Neuronal stem cell (in vitro differentiated cells): ENCODE measurements around the gene ARHGAP42.

Experiments
- DNase-seq: peaks from one replicate; pipeline ENCODE4 v3.0.0-alpha.2; 2013; ENCODE audit warnings: low spot score
- H2AFZ ChIP-seq: one replicate; pipeline ENCODE4 v1.6.1; 2013; ENCODE audit warnings: mild to moderate bottlenecking, low read length, inconsistent platforms
- H2AK5ac ChIP-seq: 2 replicates; pipeline ENCODE4 v1.6.1; 2013; ENCODE audit warnings: low read depth, mild to moderate bottlenecking, inconsistent platforms, low read length, moderate library complexity, mixed read lengths
- H2BK120ac ChIP-seq: 2 replicates; pipeline ENCODE4 v1.6.1; 2013; ENCODE audit warnings: low read depth, mild to moderate bottlenecking, inconsistent platforms, low read length, moderate library complexity, mixed read lengths
- H2BK12ac ChIP-seq: one replicate; pipeline ENCODE4 v1.6.1; 2013; ENCODE audit warnings: low read length, inconsistent platforms
- H2BK15ac ChIP-seq: 2 replicates; pipeline ENCODE4 v1.6.1; 2013; ENCODE audit warnings: mild to moderate bottlenecking, low read length, inconsistent platforms, mixed read lengths
- H2BK5ac ChIP-seq: one replicate; pipeline ENCODE4 v1.6.1; 2013; ENCODE audit warnings: inconsistent platforms, mild to moderate bottlenecking, low read length, moderate library complexity
- H3K14ac ChIP-seq: one replicate; pipeline ENCODE4 v1.6.1; 2013; ENCODE audit warnings: low read length, inconsistent platforms
- H3K18ac ChIP-seq: 2 replicates; pipeline ENCODE4 v1.6.1; 2013; ENCODE audit warnings: low read length, inconsistent platforms
- H3K23ac ChIP-seq: 2 replicates; pipeline ENCODE4 v1.6.1; 2013; ENCODE audit warnings: low read depth, mild to moderate bottlenecking, mixed read lengths, low read length, inconsistent platforms; ENCODE audit not compliant: poor library complexity
- H3K27ac ChIP-seq: replicated peaks from 3 replicates; pipeline ENCODE4 v1.5.1; 2013; ENCODE audit warnings: low read length, inconsistent platforms
- H3K27me3 ChIP-seq, 3 experiments: 2 replicates each; pipeline ENCODE4 v1.6.1; 2013; ENCODE audit warnings: low read length in 3 of 3, mild to moderate bottlenecking in 2 of 3, inconsistent platforms in 1 of 3, low read depth in 1 of 3, mixed read lengths in 1 of 3, moderate library complexity in 1 of 3; ENCODE audit not compliant: control insufficient read depth in 3 of 3, insufficient read depth in 3 of 3
- H3K36me3 ChIP-seq, 2 donors: replicated peaks in 1 of 2; 2 replicates each; pipeline ENCODE4 v1.6.1; 2013; ENCODE audit warnings: low read length in 2 of 2; ENCODE audit not compliant: control insufficient read depth in 2 of 2, insufficient read depth in 2 of 2
- H3K4ac ChIP-seq: 2 replicates; pipeline ENCODE4 v1.6.1; 2013; ENCODE audit warnings: inconsistent platforms, mild to moderate bottlenecking, low read length, moderate library complexity
- H3K4me1 ChIP-seq, 2 donors: 1 replicate in 1 of 2; 2 replicates in 1 of 2; pipeline ENCODE4 v1.6.1; 2013; ENCODE audit warnings: low read length in 2 of 2, low read depth in 1 of 2; ENCODE audit not compliant: control insufficient read depth in 2 of 2, insufficient read depth in 1 of 2
- H3K4me2 ChIP-seq: one replicate; pipeline ENCODE4 v1.6.1; 2013; ENCODE audit warnings: mild to moderate bottlenecking, low read length, inconsistent platforms; ENCODE audit not compliant: insufficient read depth, poor library complexity, severe bottlenecking
- H3K4me3 ChIP-seq, 2 donors: 2 replicates each; pipeline ENCODE4 v1.5.1; 2013; ENCODE audit warnings: low read length in 2 of 2, mild to moderate bottlenecking in 2 of 2, inconsistent platforms in 1 of 2, moderate library complexity in 1 of 2
- H3K79me1 ChIP-seq: one replicate; pipeline ENCODE4 v1.6.1; 2013; ENCODE audit warnings: low read depth, mild to moderate bottlenecking, inconsistent platforms, low read length, moderate library complexity
- H3K9ac ChIP-seq: one replicate; pipeline ENCODE4 v1.6.1; 2013; ENCODE audit warnings: mild to moderate bottlenecking, low read depth, low read length, inconsistent platforms; ENCODE audit not compliant: poor library complexity
- H3K9me3 ChIP-seq, 2 donors: replicated peaks in 1 of 2; 2 replicates each; pipeline versions ENCODE3 to v1.6.1; 2013; ENCODE audit warnings: low read length in 2 of 2, mild to moderate bottlenecking in 2 of 2, inconsistent platforms in 1 of 2, low read depth in 1 of 2, mixed read lengths in 1 of 2, moderate library complexity in 1 of 2; ENCODE audit not compliant: control insufficient read depth in 2 of 2, insufficient read depth in 1 of 2
- H4K8ac ChIP-seq: one replicate; pipeline ENCODE4 v1.6.1; 2013; ENCODE audit warnings: low read depth, mild to moderate bottlenecking, inconsistent platforms, low read length, moderate library complexity
- H4K91ac ChIP-seq: one replicate; pipeline ENCODE4 v1.6.1; 2013; ENCODE audit warnings: low read length, low read depth, mild to moderate bottlenecking, inconsistent platforms; ENCODE audit not compliant: poor library complexity
- WGBS, 2 donors: extraction: QIAGEN DNeasy Blood & Tissue Kit; methylation state at CpG; one replicate each; pipeline ENCODE4 v1.1.7; 2013; ENCODE audit warnings: missing lambda C conversion rate in 2 of 2, mixed read lengths in 1 of 2; ENCODE audit not compliant: insufficient read length in 2 of 2, insufficient replicate concordance in 1 of 2; ENCODE audit errors: extremely low coverage in 2 of 2; 5-methylcytosine and 5-hydroxymethylcytosine counted together

The ARHGAP42 gene

DNA sequence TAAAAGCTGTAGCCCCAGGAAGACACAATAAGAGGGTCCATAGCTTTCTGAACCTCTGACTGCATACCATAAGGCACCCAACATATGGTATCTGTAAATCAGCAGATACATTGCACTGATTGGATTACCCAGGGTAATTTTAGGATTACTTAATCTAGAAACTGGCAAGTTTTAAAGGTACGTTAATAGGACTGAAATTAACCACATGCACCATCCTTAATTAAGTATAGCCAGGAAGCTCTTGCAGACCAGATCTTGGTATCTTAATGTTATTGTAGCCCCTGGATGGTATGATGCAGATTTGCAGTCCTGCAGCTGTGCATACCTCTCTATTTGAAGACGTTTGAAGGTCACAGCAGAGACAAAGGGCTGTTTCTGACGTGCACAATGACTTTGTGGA is 72.8 kb downstream of the ARHGAP42 start:
- H2BK15ac ChIP-seq = no peak overlapping the region
- H4K8ac ChIP-seq = no peak overlapping the region
- H3K23ac ChIP-seq = no peak overlapping the region
- H3K18ac ChIP-seq = no peak overlapping the region
- H3K4me1 ChIP-seq = peaks cover 0 to 2% of the 10 kb centered on the region in 2 donors
- H2AFZ ChIP-seq = no peak overlapping the region
- no peak overlapping the region for H2BK5ac ChIP-seq
- no CpG with 5 or more reads among the region's 3 CpGs for WGBS, 2 donors
- H3K27me3 ChIP-seq = no peaks in the 10 kb centered on the region
- no peaks in the 10 kb centered on the region for H3K36me3 ChIP-seq
- no peak overlapping the region for H3K4ac ChIP-seq
- H2AK5ac ChIP-seq = no peak overlapping the region
- H3K27ac ChIP-seq = no peak overlapping the region
- no peak overlapping the region for H3K9ac ChIP-seq
- H3K14ac ChIP-seq = no peak overlapping the region
- H3K9me3 ChIP-seq = no peaks in the 10 kb centered on the region
- no peaks in the 10 kb centered on the region for H3K79me1 ChIP-seq
- no peak overlapping the region for H3K4me3 ChIP-seq
- H3K4me2 ChIP-seq = no peak overlapping the region
- no peak overlapping the region for H2BK120ac ChIP-seq
- no peak for DNase-seq
- H2BK12ac ChIP-seq = no peak overlapping the region
- no peak overlapping the region for H4K91ac ChIP-seq

DNA sequence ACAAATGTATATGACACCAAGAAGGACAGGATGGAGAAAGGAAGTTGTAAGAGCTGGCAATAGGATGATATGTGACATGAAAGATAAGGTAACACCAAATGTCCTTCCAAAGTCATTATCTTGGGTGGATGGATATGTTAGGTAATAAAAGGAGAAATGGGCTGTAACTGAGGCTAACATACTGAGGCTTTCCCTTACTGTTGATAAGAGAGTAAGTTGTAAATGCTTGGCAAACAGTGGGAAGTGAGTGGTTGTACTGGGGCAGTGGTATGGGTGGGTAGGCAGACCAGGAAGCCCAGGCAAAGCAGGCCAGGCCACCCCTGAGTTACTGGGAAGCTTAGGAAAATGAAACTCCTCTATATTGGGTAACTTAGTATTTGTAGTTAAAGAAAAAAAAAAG is 73.7 kb downstream of the ARHGAP42 start:
- no peak overlapping the region for H3K27ac ChIP-seq

DNA sequence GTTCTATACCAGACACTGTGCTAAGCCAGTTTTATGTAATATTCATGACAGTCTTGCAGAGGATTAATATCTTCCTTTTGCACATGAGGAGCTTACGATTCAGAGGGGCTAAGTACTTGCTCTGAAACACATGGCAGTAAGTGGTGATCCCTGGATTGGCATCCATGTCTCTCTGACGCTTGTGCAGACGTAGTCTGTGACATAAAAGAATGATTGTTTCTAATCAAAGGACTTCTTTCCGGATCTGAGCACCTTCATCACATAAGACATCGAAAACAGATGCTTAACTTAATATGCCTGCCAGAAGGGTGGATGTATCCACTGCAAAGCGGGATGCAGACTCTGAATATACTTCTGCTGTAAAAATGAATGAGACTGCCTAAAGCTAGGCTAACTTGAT is 74.8 kb downstream of the ARHGAP42 start:
- Histone ChIP-seq H2BK15ac (no peak overlapping the region), H2BK5ac (no peak overlapping the region), H3K9ac (no peak overlapping the region), H2BK120ac (no peak overlapping the region), H3K9me3 (no peaks in the 10 kb centered on the region), H3K23ac (no peak overlapping the region), H3K36me3 (no peaks in the 10 kb centered on the region), H3K4me3 (no peak overlapping the region), H3K4me1 (peaks cover 1 to 2% of the 10 kb centered on the region in 2 donors), H2AFZ (no peak overlapping the region), H3K4ac (no peak overlapping the region), H2AK5ac (no peak overlapping the region), H4K91ac (no peak overlapping the region), H3K79me1 (no peaks in the 10 kb centered on the region), H3K27me3 (no peaks in the 10 kb centered on the region), H3K4me2 (no peak overlapping the region), H2BK12ac (no peak overlapping the region), H3K14ac (no peak overlapping the region), H3K27ac (no peak overlapping the region), H4K8ac (no peak overlapping the region), H3K18ac (no peak overlapping the region)
- DNase-seq = no peak
- WGBS, 2 donors = no CpG with 5 or more reads among the region's 6 CpGs

More for the DNA sequence above, 73.7 kb downstream of the ARHGAP42 start:
- no peak overlapping the region for H2BK12ac ChIP-seq
- DNase-seq = no peak
- H2AK5ac ChIP-seq = no peak overlapping the region
- H3K4ac ChIP-seq = no peak overlapping the region
- no peak overlapping the region for H4K91ac ChIP-seq
- H3K14ac ChIP-seq = no peak overlapping the region
- no peak overlapping the region for H3K4me2 ChIP-seq
- H3K18ac ChIP-seq = no peak overlapping the region
- H3K23ac ChIP-seq = no peak overlapping the region
- H3K79me1 ChIP-seq = no peaks in the 10 kb centered on the region
- no peak overlapping the region for H4K8ac ChIP-seq
- H2BK120ac ChIP-seq = no peak overlapping the region
- no peaks in the 10 kb centered on the region for H3K9me3 ChIP-seq
- no peaks in the 10 kb centered on the region for H3K27me3 ChIP-seq
- H3K9ac ChIP-seq = no peak overlapping the region
- H2BK5ac ChIP-seq = no peak overlapping the region
- H3K4me1 ChIP-seq = peaks cover 0 to 2% of the 10 kb centered on the region in 2 donors
- no peak overlapping the region for H2AFZ ChIP-seq
- no peak overlapping the region for H3K4me3 ChIP-seq
- H3K36me3 ChIP-seq = no peaks in the 10 kb centered on the region
- no peak overlapping the region for H2BK15ac ChIP-seq

DNA sequence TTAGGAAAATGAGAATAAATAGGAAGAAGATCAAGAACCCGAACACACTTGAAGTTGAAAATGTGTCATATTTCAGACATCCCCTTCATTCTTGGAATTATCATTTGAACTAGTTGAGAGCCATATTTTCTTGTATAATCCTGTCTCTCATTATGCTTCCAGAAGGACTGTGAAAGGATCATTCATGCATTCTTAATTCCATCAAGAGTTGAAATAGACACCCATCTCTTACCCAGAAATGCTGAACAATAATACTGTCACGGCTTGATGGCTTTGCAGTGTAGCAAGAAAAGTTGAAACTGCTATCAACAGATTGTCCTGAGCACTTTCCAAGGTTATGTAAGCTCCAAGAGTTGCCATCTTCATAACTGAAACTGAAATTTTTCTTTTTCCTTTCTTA is 79.7 kb downstream of the ARHGAP42 start:
- no CpG with 5 or more reads among the region's 2 CpGs for WGBS, 2 donors

More for the DNA sequence above, 79.7 kb downstream of the ARHGAP42 start:
- Histone ChIP-seq H3K27me3 (no peaks in the 10 kb centered on the region), H3K36me3 (no peaks in the 10 kb centered on the region), H3K18ac (no peak overlapping the region), H2BK120ac (no peak overlapping the region), H2BK5ac (no peak overlapping the region), H4K8ac (no peak overlapping the region), H3K14ac (no peak overlapping the region), H3K4me1 (peaks cover 4 to 10% of the 10 kb centered on the region in 2 donors), H2BK15ac (no peak overlapping the region), H4K91ac (no peak overlapping the region), H3K9me3 (no peaks in the 10 kb centered on the region), H3K79me1 (no peaks in the 10 kb centered on the region), H3K4me3 (no peak overlapping the region), H3K27ac (no peak overlapping the region), H3K23ac (no peak overlapping the region), H2AFZ (no peak overlapping the region), H2BK12ac (no peak overlapping the region), H2AK5ac (no peak overlapping the region), H3K4ac (no peak overlapping the region), H3K9ac (no peak overlapping the region), H3K4me2 (no peak overlapping the region)
- DNase-seq = no peak
